Natural killer cell (primary cell): ENCODE data around the gene SHC4. TPM values are rescaled to one million over a fixed set of nuclear protein-coding genes. Genes with fewer than 3 reads are reported as not detected.
A peak's percentile ranks its signal among the peaks of the same experiment; 100 is the strongest.

Source experiments
- ATAC-seq, 3 donors: fragments of 150-1000 bp in 2 of 3; fragments of 200-7000 bp in 1 of 3; cut with Tn5 transposase; 1 replicate in 1 of 3; 2 replicates in 2 of 3; pipeline ENCODE4 v1.10.0; 2021; ENCODE audit warnings: mild to moderate bottlenecking in 2 of 3, moderate library complexity in 2 of 3
- DNase-seq, 2 donors: peaks; one replicate each; pipeline versions ENCODE4 v3.0.0 to v3.0.0-alpha.2; 2013 to 2021; ENCODE audit warnings: mixed read lengths in 1 of 2
- H3K27ac ChIP-seq: one replicate; pipeline ENCODE4 v1.5.1; 2013; ENCODE audit warnings: mild to moderate bottlenecking, low read length
- H3K27me3 ChIP-seq: one replicate; pipeline ENCODE4 v1.6.1; 2013; ENCODE audit warnings: low read length; ENCODE audit not compliant: control insufficient read depth, insufficient read depth
- H3K36me3 ChIP-seq: one replicate; pipeline ENCODE4 v1.6.1; 2013; ENCODE audit warnings: low read length; ENCODE audit not compliant: control insufficient read depth, insufficient read depth
- H3K4me1 ChIP-seq: one replicate; pipeline ENCODE4 v1.6.1; 2013; ENCODE audit warnings: low read length; ENCODE audit not compliant: control insufficient read depth, insufficient read depth
- H3K4me3 ChIP-seq: one replicate; pipeline ENCODE4 v1.5.1; 2013; ENCODE audit warnings: low read length
- H3K9me3 ChIP-seq: one replicate; pipeline ENCODE4 v1.6.1; 2013; ENCODE audit warnings: low read length; ENCODE audit not compliant: control insufficient read depth, insufficient read depth
- H3K27ac Mint-ChIP-seq, 2 donors: one replicate each; pipeline ENCODE4 v1.8.0; 2022; ENCODE audit warnings: mild to moderate bottlenecking in 2 of 2, mixed read lengths in 2 of 2, moderate library complexity in 1 of 2
- H3K27me3 Mint-ChIP-seq, 2 donors: one replicate each; pipeline ENCODE4 v1.8.0; 2022; ENCODE audit warnings: low read depth in 2 of 2, mixed read lengths in 2 of 2
- H3K36me3 Mint-ChIP-seq: one replicate; pipeline ENCODE4 v1.8.0; 2022; ENCODE audit warnings: mixed read lengths
- H3K4me1 Mint-ChIP-seq, 2 donors: one replicate each; pipeline ENCODE4 v1.8.0; 2022; ENCODE audit warnings: mixed read lengths in 2 of 2
- H3K4me3 Mint-ChIP-seq: one replicate; pipeline ENCODE4 v1.8.0; 2022; ENCODE audit warnings: mild to moderate bottlenecking, moderate library complexity, mixed read lengths
- H3K9me3 Mint-ChIP-seq, 2 donors: one replicate each; pipeline ENCODE4 v1.8.0; 2022; ENCODE audit warnings: mixed read lengths in 2 of 2
- WGBS: methylation state at CpG from one replicate; pipeline ENCODE4 v1.1.7; 2013; ENCODE audit warnings: missing lambda C conversion rate; ENCODE audit not compliant: insufficient coverage; 5-methylcytosine and 5-hydroxymethylcytosine counted together
- intact Hi-C: fragments of 100-400 bp; cut with micrococcal nuclease; formaldehyde crosslinking; loops from one replicate; pipeline ENCODE4 v1.14.2; 2022
- total RNA-seq, 4 donors: library from RNA; stranded (reverse); fragments of 120-200 nt in 1 of 4; gene quantifications; one replicate each; pipeline versions ENCODE4 v1.2.3 to v1.2.4, GENCODE V29; 2013 to 2022
- TF ChIP-seq, protein P1 (sequence below): fragments of 200-600 bp; IDR thresholded peaks from one replicate; pipeline ENCODE4 v1.8.0; 2022; ENCODE audit warnings: antibody characterized with exemption

SHC4 gene, protein sequence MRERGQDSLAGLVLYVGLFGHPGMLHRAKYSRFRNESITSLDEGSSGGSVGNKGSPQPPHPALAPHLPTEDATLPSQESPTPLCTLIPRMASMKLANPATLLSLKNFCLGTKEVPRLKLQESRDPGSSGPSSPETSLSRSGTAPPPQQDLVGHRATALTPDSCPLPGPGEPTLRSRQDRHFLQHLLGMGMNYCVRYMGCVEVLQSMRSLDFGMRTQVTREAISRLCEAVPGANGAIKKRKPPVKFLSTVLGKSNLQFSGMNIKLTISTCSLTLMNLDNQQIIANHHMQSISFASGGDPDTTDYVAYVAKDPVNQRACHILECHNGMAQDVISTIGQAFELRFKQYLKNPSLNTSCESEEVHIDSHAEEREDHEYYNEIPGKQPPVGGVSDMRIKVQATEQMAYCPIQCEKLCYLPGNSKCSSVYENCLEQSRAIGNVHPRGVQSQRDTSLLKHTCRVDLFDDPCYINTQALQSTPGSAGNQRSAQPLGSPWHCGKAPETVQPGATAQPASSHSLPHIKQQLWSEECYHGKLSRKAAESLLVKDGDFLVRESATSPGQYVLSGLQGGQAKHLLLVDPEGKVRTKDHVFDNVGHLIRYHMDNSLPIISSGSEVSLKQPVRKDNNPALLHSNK
- total RNA-seq: under 1 TPM; 0.19 to 0.43 (median 0.20) TPM
- 0.16 TPM for total RNA-seq (2013)

DNA sequence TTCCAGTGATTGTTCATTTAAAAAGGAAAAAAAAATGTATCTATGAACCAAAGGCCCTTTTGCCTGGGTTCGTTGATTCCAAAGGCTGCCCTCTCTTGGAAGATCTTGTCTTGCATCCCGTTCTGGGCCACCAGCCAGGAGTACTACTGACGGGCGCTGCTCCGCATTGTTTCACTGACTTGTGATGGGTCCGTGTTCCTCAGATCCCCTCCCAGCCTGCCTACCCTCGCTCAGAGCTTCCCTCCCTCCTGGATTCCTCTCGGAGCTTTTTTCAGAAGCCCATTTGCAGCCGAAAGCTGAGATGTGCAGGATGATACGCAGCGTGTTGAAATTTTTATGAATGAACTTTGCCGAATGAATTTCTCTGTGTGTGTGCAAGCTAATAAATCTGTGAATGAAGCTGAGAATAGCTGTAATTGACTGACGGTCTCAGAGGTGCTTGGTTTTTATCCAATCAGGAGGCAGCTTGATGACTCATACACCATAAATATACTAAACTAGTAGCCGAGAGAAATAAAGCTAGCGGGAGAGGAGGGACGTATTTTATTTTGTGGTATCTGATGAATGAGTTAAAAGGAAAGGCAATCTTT lies at the start of gene SHC4:
TSS of gene SHC4 (minus strand) at position 396 of the 590 bp plus-strand sequence. CDS start 904 bp downstream, outside the sequence.
- Histone ChIP-seq H3K36me3 (no peaks in the 10 kb centered on the region), H3K4me1 (peaks cover 40% of the 10 kb centered on the region), H3K9me3 (no peaks in the 10 kb centered on the region), H3K27ac (no peak within 1 kb of the TSS), H3K27me3 (peaks cover 13% of the 10 kb centered on the region), H3K4me3 (peak within 1 kb of the TSS; percentile 21)
- Mint-ChIP-seq H3K27ac (peak within 1 kb of the TSS; percentile 6 to 68), H3K27me3 (no peaks in the 10 kb centered on the region), H3K36me3 (no peaks in the 10 kb centered on the region), H3K4me1 (peaks cover 41 to 44% of the 10 kb centered on the region in 2 donors), H3K4me3 (peak within 1 kb of the TSS; percentile 90), H3K9me3 (no peaks in the 10 kb centered on the region)
- TF ChIP-seq, protein P1, sequence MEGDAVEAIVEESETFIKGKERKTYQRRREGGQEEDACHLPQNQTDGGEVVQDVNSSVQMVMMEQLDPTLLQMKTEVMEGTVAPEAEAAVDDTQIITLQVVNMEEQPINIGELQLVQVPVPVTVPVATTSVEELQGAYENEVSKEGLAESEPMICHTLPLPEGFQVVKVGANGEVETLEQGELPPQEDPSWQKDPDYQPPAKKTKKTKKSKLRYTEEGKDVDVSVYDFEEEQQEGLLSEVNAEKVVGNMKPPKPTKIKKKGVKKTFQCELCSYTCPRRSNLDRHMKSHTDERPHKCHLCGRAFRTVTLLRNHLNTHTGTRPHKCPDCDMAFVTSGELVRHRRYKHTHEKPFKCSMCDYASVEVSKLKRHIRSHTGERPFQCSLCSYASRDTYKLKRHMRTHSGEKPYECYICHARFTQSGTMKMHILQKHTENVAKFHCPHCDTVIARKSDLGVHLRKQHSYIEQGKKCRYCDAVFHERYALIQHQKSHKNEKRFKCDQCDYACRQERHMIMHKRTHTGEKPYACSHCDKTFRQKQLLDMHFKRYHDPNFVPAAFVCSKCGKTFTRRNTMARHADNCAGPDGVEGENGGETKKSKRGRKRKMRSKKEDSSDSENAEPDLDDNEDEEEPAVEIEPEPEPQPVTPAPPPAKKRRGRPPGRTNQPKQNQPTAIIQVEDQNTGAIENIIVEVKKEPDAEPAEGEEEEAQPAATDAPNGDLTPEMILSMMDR: no peak
- WGBS: 1% methylated on average over 15 of the region's 16 CpGs
- ATAC-seq (peak; percentile 46 to 61 (median 48)), DNase-seq (peak in 1 of 2 donors; percentile 52)
- intact Hi-C loops: no loop called here

DNA sequence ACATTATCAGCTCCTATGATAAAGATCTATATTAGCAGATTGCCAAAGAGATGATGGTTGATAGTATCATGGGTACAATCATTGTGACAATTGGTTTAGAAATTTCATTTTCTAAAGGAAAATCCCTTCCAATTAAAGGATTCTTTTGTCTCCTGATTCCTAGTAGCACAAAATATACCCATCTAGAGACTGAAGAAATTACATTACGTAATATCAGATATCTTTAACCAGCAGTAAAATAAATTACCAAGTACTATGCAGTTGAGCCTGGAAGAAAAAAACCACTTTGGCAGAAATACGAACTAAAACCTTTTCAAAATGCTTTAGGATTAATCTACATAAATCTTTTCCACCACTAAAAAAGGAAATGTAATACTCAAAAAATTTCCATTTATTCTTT lies 35.6 kb upstream of the SHC4 start:
- no peak overlapping the region for H3K4me3 Mint-ChIP-seq
- H3K36me3 Mint-ChIP-seq: peaks cover 16% of the 10 kb centered on the region
- intact Hi-C loops: no loop called here
- no peaks in the 10 kb centered on the region for H3K4me1 ChIP-seq
- DNase-seq (no peak), ATAC-seq (no peak)
- peaks cover 0 to 2% of the 10 kb centered on the region in 2 donors for H3K9me3 Mint-ChIP-seq
- H3K9me3 ChIP-seq: no peaks in the 10 kb centered on the region
- no peak overlapping the region for H3K27ac ChIP-seq
- peaks cover 4 to 6% of the 10 kb centered on the region in 2 donors for H3K4me1 Mint-ChIP-seq
- no peaks in the 10 kb centered on the region for H3K27me3 Mint-ChIP-seq
- no peak overlapping the region for H3K27ac Mint-ChIP-seq
- TF ChIP-seq, protein P1: no peak
- no peaks in the 10 kb centered on the region for H3K27me3 ChIP-seq
- 100% methylated on average over 2 of the region's 2 CpGs for WGBS
- H3K4me3 ChIP-seq: no peak overlapping the region
- H3K36me3 ChIP-seq: peaks cover 53% of the 10 kb centered on the region

DNA sequence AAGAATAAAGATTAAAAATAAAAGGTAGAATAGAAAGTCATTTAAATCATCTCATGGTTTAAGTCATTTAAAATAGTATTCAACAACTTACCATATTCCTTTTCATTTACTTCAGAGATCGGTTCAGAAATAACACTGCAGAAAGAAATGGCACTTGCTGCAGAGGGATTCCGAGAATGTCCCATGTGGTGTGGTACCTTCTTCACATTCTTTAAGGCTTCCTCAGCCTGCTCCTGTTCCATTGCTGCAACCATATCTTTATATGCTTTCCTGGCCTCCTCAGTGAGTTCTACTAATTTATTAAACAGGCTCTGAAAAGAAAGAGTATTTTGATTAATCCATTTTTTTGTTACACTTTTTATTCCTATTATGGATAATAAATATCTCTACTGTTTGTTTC lies 32.6 kb upstream of the SHC4 start:
- H3K4me1 ChIP-seq: no peaks in the 10 kb centered on the region
- Mint-ChIP-seq H3K27ac (no peak overlapping the region), H3K27me3 (no peaks in the 10 kb centered on the region), H3K4me1 (peaks cover 4 to 6% of the 10 kb centered on the region in 2 donors), H3K4me3 (no peak overlapping the region), H3K9me3 (no peaks in the 10 kb centered on the region), H3K36me3 (peaks cover 29% of the 10 kb centered on the region)
- peaks cover 74% of the 10 kb centered on the region for H3K36me3 ChIP-seq
- H3K27me3 ChIP-seq: no peaks in the 10 kb centered on the region
- H3K4me3 ChIP-seq: no peak overlapping the region
- ATAC-seq (no peak), DNase-seq (no peak)
- H3K27ac ChIP-seq: no peak overlapping the region
- TF ChIP-seq, protein P1: no peak
- WGBS: 96% methylated on average over 2 of the region's 2 CpGs
- no peaks in the 10 kb centered on the region for H3K9me3 ChIP-seq
- intact Hi-C loops: no loop called here
